ENCODE data around the gene BCS1L.

DNA sequence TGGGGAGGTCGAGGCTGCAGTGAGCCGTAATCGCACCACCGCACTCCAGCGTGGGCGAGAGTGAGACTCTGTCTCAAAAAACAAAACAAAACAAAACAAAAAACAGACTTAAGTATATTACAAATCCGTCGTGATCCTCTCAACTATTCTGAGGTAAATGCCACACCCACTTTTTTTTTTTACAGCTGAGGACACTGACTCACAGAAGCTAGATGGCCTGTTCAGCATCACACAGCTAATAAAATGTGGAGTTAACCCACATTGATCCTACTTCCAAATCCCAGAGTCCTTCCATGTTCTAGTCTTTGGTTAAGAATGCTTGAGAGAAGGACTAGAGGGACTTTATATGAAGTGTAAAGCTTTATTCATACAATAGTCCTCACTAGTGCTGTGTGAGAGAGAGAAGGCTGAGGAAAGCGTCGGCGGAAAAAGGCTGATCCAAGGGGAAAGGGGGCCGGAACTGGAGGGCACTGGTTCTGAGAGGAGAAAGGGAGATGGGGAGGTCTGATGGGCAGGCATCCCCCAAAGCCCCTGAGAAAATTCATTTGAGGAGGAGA is 11.7 kb downstream of the BCS1L start:
- TF ChIP-seq POLR2A (IDR thresholded peaks at IDR 0.05; ENCODE audit: low read length) (no peak), GATA1 (IDR thresholded peaks at IDR 0.05; ENCODE audit: low read depth, low read length) (no peak)
